Peyer's patch (tissue), 4 donors: ENCODE data around the gene RASD1.

Experiments used
- POLR2A ChIP-seq, 2 donors: fragments of 450-650 bp; IDR thresholded peaks; one replicate each; pipeline ENCODE4 v1.5.1; 2017; ENCODE audit warnings: antibody characterized with exemption in 2 of 2, mild to moderate bottlenecking in 2 of 2, moderate library complexity in 2 of 2
- TF ChIP-seq, protein P1 (sequence below), 6 experiments: fragments of 450-650 bp in 4 of 6; fragments of 200-600 bp in 2 of 6; sonication (generic) in 1 of 6; IDR thresholded peaks; one replicate each; pipeline ENCODE4 v1.5.1; 2017 to 2019; ENCODE audit warnings: antibody characterized with exemption in 6 of 6, mild to moderate bottlenecking in 3 of 6, moderate library complexity in 1 of 6

DNA sequence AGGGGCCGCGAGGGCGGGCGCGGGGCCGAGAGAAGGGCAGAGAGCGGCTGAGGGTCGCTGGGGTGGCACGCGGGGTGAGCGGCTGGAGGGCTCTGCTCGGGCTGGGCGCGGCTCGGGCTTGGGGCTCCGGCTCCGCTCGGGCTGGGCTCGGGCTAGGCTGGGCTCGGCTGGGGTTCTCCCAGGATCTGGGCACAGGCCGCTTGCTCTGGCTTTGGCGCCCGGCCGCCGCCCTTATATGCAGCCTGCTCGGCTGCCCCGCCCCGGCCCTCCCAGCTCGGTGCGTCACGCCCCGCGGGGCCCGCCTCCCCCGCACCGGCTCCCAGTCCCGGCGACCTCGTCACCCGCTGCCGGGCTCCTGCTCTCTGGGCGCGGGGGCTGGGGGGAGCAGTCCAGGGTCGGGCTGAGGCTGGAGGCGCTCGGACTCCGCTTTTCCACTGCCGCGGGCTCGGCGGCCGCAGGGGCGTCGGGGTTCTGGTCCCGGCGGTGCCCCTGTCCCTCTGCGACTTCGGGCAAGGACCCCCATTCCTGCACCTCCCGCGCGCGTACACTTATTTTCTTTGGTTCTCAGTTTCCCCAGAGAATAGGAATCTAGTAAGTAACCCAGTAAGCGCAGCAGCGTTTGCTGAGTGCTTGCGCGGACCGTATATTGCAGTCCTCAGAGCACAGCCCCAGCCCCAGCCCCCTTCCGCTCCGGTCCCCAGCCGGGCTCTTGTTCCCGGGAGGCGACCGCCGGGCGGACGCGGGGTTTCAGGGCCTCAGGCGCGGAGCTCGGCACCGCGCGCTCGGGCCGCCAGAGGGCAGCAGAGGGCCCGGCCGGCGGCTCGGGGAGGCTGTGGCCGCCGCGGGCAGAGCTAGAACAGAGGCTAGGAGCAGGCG lies at the start of gene RASD1:
- TF ChIP-seq, protein P1, sequence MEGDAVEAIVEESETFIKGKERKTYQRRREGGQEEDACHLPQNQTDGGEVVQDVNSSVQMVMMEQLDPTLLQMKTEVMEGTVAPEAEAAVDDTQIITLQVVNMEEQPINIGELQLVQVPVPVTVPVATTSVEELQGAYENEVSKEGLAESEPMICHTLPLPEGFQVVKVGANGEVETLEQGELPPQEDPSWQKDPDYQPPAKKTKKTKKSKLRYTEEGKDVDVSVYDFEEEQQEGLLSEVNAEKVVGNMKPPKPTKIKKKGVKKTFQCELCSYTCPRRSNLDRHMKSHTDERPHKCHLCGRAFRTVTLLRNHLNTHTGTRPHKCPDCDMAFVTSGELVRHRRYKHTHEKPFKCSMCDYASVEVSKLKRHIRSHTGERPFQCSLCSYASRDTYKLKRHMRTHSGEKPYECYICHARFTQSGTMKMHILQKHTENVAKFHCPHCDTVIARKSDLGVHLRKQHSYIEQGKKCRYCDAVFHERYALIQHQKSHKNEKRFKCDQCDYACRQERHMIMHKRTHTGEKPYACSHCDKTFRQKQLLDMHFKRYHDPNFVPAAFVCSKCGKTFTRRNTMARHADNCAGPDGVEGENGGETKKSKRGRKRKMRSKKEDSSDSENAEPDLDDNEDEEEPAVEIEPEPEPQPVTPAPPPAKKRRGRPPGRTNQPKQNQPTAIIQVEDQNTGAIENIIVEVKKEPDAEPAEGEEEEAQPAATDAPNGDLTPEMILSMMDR (IDR thresholded peaks at IDR 0.05): peak; percentile 90 to 98 (median 96)
- TF ChIP-seq POLR2A (IDR thresholded peaks at IDR 0.05): peak; percentile 97 to 98
